Osteoblast (primary cell): ENCODE data around the gene GPR78. TPM values are rescaled to one million over a fixed set of nuclear protein-coding genes. Genes with fewer than 3 reads are reported as not detected.
A peak's percentile ranks its signal among the peaks of the same experiment; 100 is the strongest.

ENCODE experiments used
- DNase-seq: peaks from one replicate; pipeline ENCODE4 v3.0.0; 2011; ENCODE audit warnings: low spot score, mixed read lengths; ENCODE audit not compliant: insufficient read length; ENCODE audit errors: missing footprints
- H2AFZ ChIP-seq: 2 replicates; pipeline ENCODE4 v1.6.0; 2011; ENCODE audit warnings: mild to moderate bottlenecking, low read length
- H3K27ac ChIP-seq: 2 replicates; pipeline ENCODE4 v1.5.1; 2011; ENCODE audit warnings: mild to moderate bottlenecking, low read depth, low read length, moderate library complexity
- H3K27me3 ChIP-seq: 2 replicates; pipeline ENCODE4 v1.6.0; 2012; ENCODE audit warnings: mild to moderate bottlenecking, control low read depth, inconsistent platforms, low read length, moderate library complexity; ENCODE audit not compliant: insufficient read depth
- H3K36me3 ChIP-seq: 2 replicates; pipeline ENCODE4 v1.5.1; 2011; ENCODE audit warnings: mild to moderate bottlenecking, low read length, control low read depth, moderate library complexity; ENCODE audit not compliant: insufficient read depth
- H3K4me1 ChIP-seq: 2 replicates; pipeline ENCODE4 v1.5.1; 2011; ENCODE audit warnings: mild to moderate bottlenecking, low read length, control low read depth, moderate library complexity; ENCODE audit not compliant: insufficient read depth
- H3K4me2 ChIP-seq: 2 replicates; pipeline ENCODE4 v1.6.0; 2011; ENCODE audit warnings: mild to moderate bottlenecking, low read length; ENCODE audit not compliant: insufficient read depth
- H3K4me3 ChIP-seq: fragments of 200-600 bp; sonication (generic); 3 replicates; pipeline ENCODE4 v1.5.1; 2012; ENCODE audit warnings: mild to moderate bottlenecking, low read length, inconsistent platforms; ENCODE audit not compliant: insufficient read depth
- H3K79me2 ChIP-seq: 2 replicates; pipeline ENCODE4 v1.6.0; 2012; ENCODE audit warnings: mild to moderate bottlenecking, low read length, control low read depth, inconsistent platforms; ENCODE audit not compliant: insufficient read depth
- H3K9me3 ChIP-seq: 2 replicates; pipeline ENCODE4 v1.5.1; 2011; ENCODE audit warnings: low read depth, low read length, control low read depth
- H4K20me1 ChIP-seq: 2 replicates; pipeline ENCODE4 v1.6.0; 2012; ENCODE audit warnings: mild to moderate bottlenecking, low read length, control low read depth; ENCODE audit not compliant: insufficient read depth
- CTCF ChIP-seq: IDR thresholded peaks from 2 replicates; pipeline ENCODE4 v1.5.1; 2011; ENCODE audit warnings: mild to moderate bottlenecking, low read depth, low read length, moderate library complexity; ENCODE audit errors: extremely low read depth
- total RNA-seq: library from RNA; depleted of rRNA; stranded (reverse); fragments of >200 nt; gene quantifications from 2 replicates; pipeline ENCODE4 v1.2.3, GENCODE V29; 2012

Gene GPR78
- total RNA-seq, 1 donor, result 1.8 TPM

- DNase-seq, result peak; percentile 80
- Histone ChIP-seq H2AFZ (no peak overlapping the region), H4K20me1 (no peaks in the 10 kb centered on the region), H3K36me3 (no peaks in the 10 kb centered on the region), H3K4me2 (no peak overlapping the region), H3K9me3 (no peaks in the 10 kb centered on the region), H3K27ac (no peak overlapping the region), H3K4me1 (peaks cover 18% of the 10 kb centered on the region), H3K27me3 (no peaks in the 10 kb centered on the region), H3K4me3 (no peak overlapping the region), H3K79me2 (no peaks in the 10 kb centered on the region)
- no peak for TF ChIP-seq CTCF
These were observed 23.6 kb upstream of the GPR78 start for GRCh38 chr4:8556341-8557150.

- Histone ChIP-seq H3K27ac (no peak overlapping the region), H3K4me2 (no peak overlapping the region), H3K79me2 (no peaks in the 10 kb centered on the region), H3K4me1 (peaks cover 18% of the 10 kb centered on the region), H3K27me3 (no peaks in the 10 kb centered on the region), H3K36me3 (no peaks in the 10 kb centered on the region), H3K9me3 (no peaks in the 10 kb centered on the region), H4K20me1 (no peaks in the 10 kb centered on the region), H3K4me3 (no peak overlapping the region), H2AFZ (no peak overlapping the region)
- no peak for TF ChIP-seq CTCF
- DNase-seq, result peak; percentile 72
These were observed 22.8 kb upstream of the GPR78 start for GRCh38 chr4:8557151-8558076.

- Histone ChIP-seq H3K4me1 (peaks cover 18% of the 10 kb centered on the region), H3K4me2 (no peak overlapping the region), H4K20me1 (no peaks in the 10 kb centered on the region), H2AFZ (peak overlapping the region; percentile 51), H3K9me3 (no peaks in the 10 kb centered on the region), H3K36me3 (no peaks in the 10 kb centered on the region), H3K27me3 (no peaks in the 10 kb centered on the region), H3K27ac (peak overlapping the region; percentile 12), H3K4me3 (no peak overlapping the region), H3K79me2 (no peaks in the 10 kb centered on the region)
- TF ChIP-seq CTCF, result no peak
- peak; percentile 95 for DNase-seq
These were observed 21.9 kb upstream of the GPR78 start for GRCh38 chr4:8558080-8558960.
